T-cell (primary cell): ENCODE data around the gene NAT8L. TPM values are rescaled to one million over a fixed set of nuclear protein-coding genes. Genes with fewer than 3 reads are reported as not detected.

Experiments
- ATAC-seq, 4 experiments: fragments of 200-7000 bp in 3 of 4; fragments of 150-1000 bp in 1 of 4; cut with Tn5 transposase; replicated peaks in 1 of 4; 1 replicate in 3 of 4; 2 replicates in 1 of 4; pipeline ENCODE4 v1.10.0; 2021; ENCODE audit warnings: moderate library complexity in 3 of 4, mild to moderate bottlenecking in 2 of 4, moderate number of reproducible peaks in 1 of 4
- CTCF ChIA-PET, 2 donors: fragments of 300-600 bp; sonication (Branson Sonifier 250); formaldehyde crosslinking; loops; one replicate each; lab custom pipeline; 2022; ENCODE audit warnings: antibody characterized with exemption in 2 of 2; lab: Charles Lee
- POLR2A ChIA-PET, 2 donors: fragments of 300-600 bp; sonication (Branson Sonifier 250); formaldehyde crosslinking; loops; one replicate each; lab custom pipeline; 2022; ENCODE audit warnings: antibody characterized with exemption in 2 of 2; lab: Charles Lee
- DNase-seq, 35 experiments: peaks; one replicate each; pipeline versions ENCODE4 v3.0.0 to v3.0.0-alpha.2; 2013 to 2023
- H3K27ac ChIP-seq: one replicate; pipeline ENCODE4 v1.5.1; 2013; ENCODE audit warnings: low read length
- H3K27me3 ChIP-seq, 2 experiments: replicated peaks in 1 of 2; 1 replicate in 1 of 2; 2 replicates in 1 of 2; pipeline versions ENCODE4 v1.6.1 to v1.7.0; 2013; ENCODE audit warnings: low read length in 1 of 2, mixed read lengths in 1 of 2; ENCODE audit not compliant: control insufficient read depth in 2 of 2, insufficient read depth in 2 of 2; ENCODE audit errors: extremely low read depth in 1 of 2
- H3K36me3 ChIP-seq, 2 donors: 1 replicate in 1 of 2; 2 replicates in 1 of 2; pipeline versions ENCODE4 v1.6.1 to v1.7.0; 2013; ENCODE audit warnings: low read length in 1 of 2; ENCODE audit not compliant: control insufficient read depth in 2 of 2, insufficient read depth in 1 of 2; ENCODE audit errors: extremely low read depth in 1 of 2
- H3K4me1 ChIP-seq, 2 experiments: 1 replicate in 1 of 2; 2 replicates in 1 of 2; pipeline versions ENCODE4 v1.6.1 to v1.7.0; 2013; ENCODE audit warnings: low read length in 2 of 2, mixed read lengths in 1 of 2; ENCODE audit not compliant: insufficient read depth in 2 of 2, control insufficient read depth in 1 of 2; ENCODE audit errors: extremely low read depth in 1 of 2
- H3K4me3 ChIP-seq, 2 donors: 1 replicate in 1 of 2; 2 replicates in 1 of 2; pipeline versions ENCODE4 v1.5.1 to v1.7.0; 2013; ENCODE audit warnings: mild to moderate bottlenecking in 2 of 2, low read length in 1 of 2, moderate library complexity in 1 of 2; ENCODE audit not compliant: control insufficient read depth in 1 of 2; ENCODE audit errors: extremely low read depth in 1 of 2
- H3K9me3 ChIP-seq: 2 replicates; pipeline ENCODE4 v1.7.0; 2013
- H3K27ac Mint-ChIP-seq, 2 donors: one replicate each; pipeline ENCODE4 v1.8.0; 2020 to 2021; ENCODE audit warnings: mild to moderate bottlenecking in 2 of 2, mixed read lengths in 2 of 2
- H3K27me3 Mint-ChIP-seq, 2 donors: one replicate each; pipeline ENCODE4 v1.8.0; 2021 to 2022; ENCODE audit warnings: mixed read lengths in 2 of 2
- H3K36me3 Mint-ChIP-seq: one replicate; pipeline ENCODE4 v1.8.0; 2021; ENCODE audit warnings: mixed read lengths
- H3K4me1 Mint-ChIP-seq, 3 donors: one replicate each; pipeline ENCODE4 v1.8.0; 2020 to 2022; ENCODE audit warnings: mixed read lengths in 3 of 3, mild to moderate bottlenecking in 1 of 3
- H3K4me3 Mint-ChIP-seq, 3 donors: one replicate each; pipeline ENCODE4 v1.8.0; 2020 to 2022; ENCODE audit warnings: mild to moderate bottlenecking in 3 of 3, mixed read lengths in 3 of 3, moderate library complexity in 3 of 3
- H3K9me3 Mint-ChIP-seq, 3 donors: one replicate each; pipeline ENCODE4 v1.8.0; 2020 to 2022; ENCODE audit warnings: mixed read lengths in 3 of 3
- WGBS: methylation state at CpG from one replicate; pipeline ENCODE4 v1.1.5; 2013; ENCODE audit warnings: missing lambda C conversion rate; ENCODE audit not compliant: insufficient coverage; 5-methylcytosine and 5-hydroxymethylcytosine counted together
- total RNA-seq, 35 experiments: library from RNA in 6 of 35; stranded (reverse) in 6 of 35; fragments of 120-200 nt in 1 of 35; gene quantifications; one replicate each; pipeline versions ENCODE4 v1.2.1 to v1.2.4 and lab custom pipeline; 2013 to 2026

NAT8L gene
- total RNA-seq, 5 donors from 2014 or later (not counting 1 experiment from before 2014, with no cell fraction given) = 0.06 to 0.35 (median 0.11) TPM; not detected in 1

DNA sequence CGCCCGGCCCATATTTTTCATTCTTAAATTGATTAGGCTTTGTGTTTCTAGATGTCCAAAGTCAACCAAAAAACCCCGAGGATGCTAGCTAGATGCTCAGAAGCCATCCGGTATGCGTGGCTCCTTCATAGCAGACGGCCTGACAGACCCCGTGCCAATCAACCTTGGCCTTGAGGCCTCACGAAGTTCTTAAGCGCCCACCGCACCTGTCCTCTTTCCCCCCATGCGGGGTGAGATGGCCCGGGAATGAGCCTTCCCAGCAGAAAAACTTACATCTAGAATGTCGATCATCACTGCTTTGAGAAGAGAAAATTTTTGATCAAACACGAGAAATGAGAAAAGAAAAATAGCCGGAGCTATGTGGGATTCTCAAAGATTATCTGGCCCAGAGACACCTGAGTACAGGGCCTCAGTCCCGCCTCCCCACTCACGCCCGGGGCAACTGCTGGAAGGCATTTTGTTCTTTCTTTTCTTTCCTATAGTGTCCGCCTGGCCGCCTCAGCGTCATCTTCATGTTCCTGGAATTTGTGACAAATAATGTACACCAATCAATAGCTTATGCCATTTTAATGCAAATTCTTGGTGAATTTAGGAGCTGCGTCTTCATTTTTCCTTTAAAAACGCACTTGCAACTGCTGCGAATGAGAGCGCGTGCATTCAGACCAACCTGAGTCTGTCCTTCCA lies 1.6 kb upstream of the NAT8L start:
- POLR2A ChIA-PET = no interaction called here

DNA sequence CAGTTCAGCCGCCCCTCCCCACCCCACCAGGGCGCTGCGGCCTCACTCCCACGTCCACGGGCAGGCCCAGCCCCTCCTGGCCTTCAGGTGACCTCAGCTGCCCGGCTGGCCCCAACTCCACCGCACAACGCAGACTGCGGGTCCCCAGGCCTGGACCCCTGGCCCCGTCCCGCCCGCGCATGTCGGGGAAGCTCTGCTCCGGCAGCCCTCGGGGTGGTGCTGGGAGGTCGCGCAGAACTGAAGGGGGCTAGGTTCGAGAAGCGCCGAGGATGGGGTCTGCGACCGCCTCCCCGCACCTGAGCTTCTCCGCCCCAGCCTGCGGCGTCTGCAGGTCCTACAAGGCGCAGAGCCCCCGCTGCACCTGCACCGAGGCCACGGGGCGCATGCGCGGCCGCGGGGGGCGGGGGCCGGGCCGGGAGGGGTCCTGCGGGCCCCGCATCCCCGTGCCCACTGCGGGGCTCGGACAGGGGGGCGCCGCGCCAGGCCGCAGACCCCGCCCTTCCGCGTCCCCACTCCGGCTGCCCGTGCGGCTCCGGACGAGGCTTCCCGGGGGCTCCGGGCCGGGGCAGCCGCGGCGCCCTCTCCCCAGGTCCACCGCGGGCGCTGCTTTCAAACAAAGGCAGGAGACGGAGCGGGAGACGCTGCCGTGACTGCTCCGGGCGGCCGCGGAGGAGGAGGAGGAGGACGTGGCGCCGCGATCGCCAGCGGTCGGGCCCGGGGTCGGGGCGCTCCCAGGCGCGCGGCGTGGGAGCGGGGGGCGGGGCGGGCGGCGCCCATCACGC lies 672 bp upstream of the NAT8L start:
- WGBS = 3% methylated on average over 82 of the region's 93 CpGs
- peaks cover 0 to 7% (median 2%) of the 10 kb centered on the region in 3 donors for H3K4me1 Mint-ChIP-seq

More for the DNA sequence above, 1.6 kb upstream of the NAT8L start:
- no peaks in the 10 kb centered on the region for H3K9me3 Mint-ChIP-seq
- no peak overlapping the region for H3K27ac Mint-ChIP-seq
- H3K27me3 Mint-ChIP-seq = peaks cover 28 to 51% of the 10 kb centered on the region in 2 donors
- H3K36me3 ChIP-seq = no peaks in the 10 kb centered on the region
- H3K36me3 Mint-ChIP-seq = no peaks in the 10 kb centered on the region
- H3K27me3 ChIP-seq = peaks cover 11 to 58% of the 10 kb centered on the region in 2 experiments
- no peak overlapping the region for H3K4me3 ChIP-seq
- DNase-seq = no peak
- peak overlapping the region; percentile 61 to 74 (median 64) for H3K4me3 Mint-ChIP-seq
- 71% methylated on average over 21 of the region's 26 CpGs for WGBS
- CTCF ChIA-PET = no interaction called here
- no peaks in the 10 kb centered on the region for H3K9me3 ChIP-seq
- H3K4me1 ChIP-seq = peaks cover 0 to 9% of the 10 kb centered on the region in 2 experiments
- H3K27ac ChIP-seq = no peak overlapping the region
- H3K4me1 Mint-ChIP-seq = peaks cover 0 to 7% (median 2%) of the 10 kb centered on the region in 3 donors
- ATAC-seq = no peak

DNA sequence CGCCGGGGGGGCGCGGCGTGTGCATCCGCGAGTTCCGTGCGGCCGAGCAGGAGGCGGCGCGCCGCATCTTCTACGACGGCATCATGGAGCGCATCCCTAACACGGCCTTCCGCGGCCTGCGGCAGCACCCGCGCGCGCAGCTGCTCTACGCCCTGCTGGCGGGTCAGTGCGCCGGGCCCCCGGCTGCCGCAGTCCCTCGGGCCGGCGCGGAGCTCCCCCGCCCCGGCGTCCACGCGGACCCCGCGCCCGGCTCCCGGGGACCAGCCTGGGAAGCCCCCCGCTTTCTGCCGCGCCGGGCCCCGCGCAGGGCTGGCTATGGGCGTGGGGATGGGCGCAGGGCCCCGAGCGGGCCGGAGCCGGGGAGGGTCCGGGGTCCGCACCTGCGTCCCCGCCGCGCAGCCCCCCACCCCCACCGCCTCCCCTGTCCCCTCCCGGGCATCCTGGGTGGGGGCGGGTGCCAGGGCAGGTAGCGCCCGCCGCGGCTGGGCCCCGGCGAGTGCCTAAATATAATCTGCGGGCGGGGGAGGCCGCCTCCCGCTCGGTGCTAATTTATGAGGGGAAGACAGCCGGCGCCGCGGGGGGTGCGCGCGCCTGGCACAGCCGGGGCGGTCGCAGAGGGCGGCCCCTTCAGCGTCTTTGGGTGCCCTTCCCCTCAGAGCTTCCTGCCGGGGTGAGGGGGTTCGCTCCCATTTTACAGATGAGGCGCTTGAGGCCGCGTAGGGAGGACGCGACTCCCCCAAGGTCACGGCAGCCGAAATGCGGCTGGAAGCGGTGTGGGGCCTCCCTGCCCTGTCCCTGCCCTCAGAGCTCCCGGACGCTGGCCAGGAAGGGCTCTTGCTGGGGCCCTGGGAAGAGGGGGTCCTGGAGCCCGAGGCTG lies 837 bp downstream of the NAT8L start:
- H3K4me1 Mint-ChIP-seq = peaks cover 0 to 7% (median 2%) of the 10 kb centered on the region in 3 donors
- H3K27me3 Mint-ChIP-seq = peaks cover 23 to 39% of the 10 kb centered on the region in 2 donors
- H3K36me3 Mint-ChIP-seq = no peaks in the 10 kb centered on the region
- H3K4me3 Mint-ChIP-seq = peak overlapping the region in 2 of 3 donors; percentile 17 to 37
- no peak overlapping the region for H3K27ac Mint-ChIP-seq
- 3% methylated on average over 74 of the region's 102 CpGs for WGBS
- DNase-seq (peak in 1 of 35 experiments; percentile 25), ATAC-seq (peak; percentile 25 to 60 (median 44))
- Histone ChIP-seq H3K4me1 (peaks cover 0 to 9% of the 10 kb centered on the region in 2 experiments), H3K36me3 (no peaks in the 10 kb centered on the region), H3K27me3 (peaks cover 9 to 66% of the 10 kb centered on the region in 2 experiments), H3K9me3 (no peaks in the 10 kb centered on the region), H3K4me3 (peak overlapping the region in 1 of 2 donors; percentile 15), H3K27ac (no peak overlapping the region)
- ChIA-PET CTCF (no interaction called here), POLR2A (interaction anchor here in 1 of 2 donors (0.6 kb wide), 1 partner anchor 42 kb away, joined by 6 read pairs; no protein-coding TSS in a partner anchor)
- no peaks in the 10 kb centered on the region for H3K9me3 Mint-ChIP-seq

More for the DNA sequence above, 672 bp upstream of the NAT8L start:
- CTCF ChIA-PET = no interaction called here
- Histone ChIP-seq H3K36me3 (no peaks in the 10 kb centered on the region), H3K4me1 (peaks cover 0 to 9% of the 10 kb centered on the region in 2 experiments), H3K4me3 (peak overlapping the region in 1 of 2 donors; percentile 15), H3K27ac (no peak overlapping the region), H3K9me3 (no peaks in the 10 kb centered on the region), H3K27me3 (peaks cover 11 to 67% of the 10 kb centered on the region in 2 experiments)
- no peaks in the 10 kb centered on the region for H3K9me3 Mint-ChIP-seq
- POLR2A ChIA-PET = no interaction called here
- ATAC-seq (peak; percentile 21 to 56 (median 32)), DNase-seq (peak in 2 of 35 experiments; percentile 16 to 22)
- no peaks in the 10 kb centered on the region for H3K36me3 Mint-ChIP-seq
- no peak overlapping the region for H3K27ac Mint-ChIP-seq
- H3K4me3 Mint-ChIP-seq = peak overlapping the region in 2 of 3 donors; percentile 28 to 61
- peaks cover 27 to 46% of the 10 kb centered on the region in 2 donors for H3K27me3 Mint-ChIP-seq

DNA sequence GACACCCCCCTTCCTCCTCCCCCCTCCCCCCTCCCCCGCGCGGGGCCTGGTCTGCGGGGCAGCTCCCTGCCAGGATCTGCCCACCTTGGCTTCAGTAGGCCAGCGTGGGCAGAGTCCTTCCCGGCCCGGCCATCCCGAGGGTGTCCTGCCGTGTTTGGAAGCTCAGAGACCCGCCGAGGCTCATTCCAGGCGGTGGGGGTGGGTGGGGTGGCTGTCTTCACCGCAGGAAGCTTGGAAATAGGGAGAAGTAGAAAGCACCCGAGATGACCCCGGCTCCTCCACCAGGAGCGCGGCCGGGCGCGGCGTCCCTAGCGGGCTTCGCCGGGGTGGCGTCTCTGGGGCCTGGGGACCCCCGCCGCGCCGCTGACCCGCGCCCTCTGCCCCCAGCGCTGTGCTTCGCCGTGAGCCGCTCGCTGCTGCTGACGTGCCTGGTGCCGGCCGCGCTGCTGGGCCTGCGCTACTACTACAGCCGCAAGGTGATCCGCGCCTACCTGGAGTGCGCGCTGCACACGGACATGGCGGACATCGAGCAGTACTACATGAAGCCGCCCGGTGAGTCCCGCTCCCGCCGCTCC lies 1.6 kb downstream of the NAT8L start:
- peaks cover 0 to 7% (median 2%) of the 10 kb centered on the region in 3 donors for H3K4me1 Mint-ChIP-seq

DNA sequence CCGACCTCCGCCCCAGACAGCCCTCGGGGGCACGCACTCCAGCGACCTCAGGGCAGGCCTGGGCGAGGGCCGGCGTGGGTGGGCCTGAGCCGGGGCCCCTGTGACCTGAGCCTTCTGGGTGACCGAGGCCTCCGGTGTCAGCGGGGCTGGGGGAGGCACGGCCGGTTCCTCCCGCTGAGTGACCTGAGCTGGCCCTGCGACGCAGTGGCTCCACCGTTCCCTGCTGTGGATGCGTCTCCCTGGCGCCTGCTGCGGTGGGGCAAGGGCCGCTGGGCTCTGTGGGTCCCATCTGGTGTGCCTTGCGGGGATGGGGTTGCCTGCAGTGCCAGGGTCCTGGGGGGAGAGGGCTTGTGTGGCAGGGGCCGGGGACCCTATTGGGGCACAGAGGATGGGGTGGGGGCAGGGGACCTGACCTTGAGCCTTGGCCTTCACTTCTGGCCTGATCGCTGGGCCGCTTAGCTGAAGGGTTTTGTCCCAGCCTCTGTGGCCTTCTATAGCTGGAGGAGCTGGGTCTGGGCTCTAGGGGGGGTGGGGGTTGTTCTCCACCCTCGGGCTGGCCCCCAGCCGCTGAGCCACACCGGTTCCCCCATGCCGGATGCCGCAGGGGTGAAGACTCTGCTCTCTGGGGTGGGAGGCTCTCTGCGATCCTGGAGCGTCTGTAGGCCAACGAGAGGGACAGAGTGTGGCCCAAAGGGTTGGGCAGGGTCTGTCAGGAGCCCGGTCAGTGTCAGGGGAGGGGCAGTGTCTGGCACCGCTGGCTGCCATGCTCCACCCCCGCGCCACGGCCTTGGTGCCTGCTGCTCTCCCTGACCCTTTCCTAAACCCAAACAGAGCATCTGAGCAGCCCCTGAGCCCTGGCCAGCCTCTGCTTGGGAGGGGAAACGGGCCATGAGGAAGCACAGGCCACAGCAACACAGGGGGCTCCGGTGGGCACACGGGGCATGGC lies 2.3 kb downstream of the NAT8L start:
- H3K9me3 Mint-ChIP-seq = no peaks in the 10 kb centered on the region
- Histone ChIP-seq H3K4me3 (no peak overlapping the region), H3K27me3 (peaks cover 5 to 55% of the 10 kb centered on the region in 2 experiments), H3K36me3 (no peaks in the 10 kb centered on the region), H3K27ac (no peak overlapping the region), H3K4me1 (peaks cover 0 to 9% of the 10 kb centered on the region in 2 experiments), H3K9me3 (no peaks in the 10 kb centered on the region)
- no peak overlapping the region for H3K4me3 Mint-ChIP-seq
- ChIA-PET POLR2A (no interaction called here), CTCF (no interaction called here)
- H3K4me1 Mint-ChIP-seq = peaks cover 0 to 7% (median 2%) of the 10 kb centered on the region in 3 donors
- no peaks in the 10 kb centered on the region for H3K36me3 Mint-ChIP-seq
- no peak overlapping the region for H3K27ac Mint-ChIP-seq
- no peak for ATAC-seq
- H3K27me3 Mint-ChIP-seq = peaks cover 12 to 28% of the 10 kb centered on the region in 2 donors
- WGBS = 83% methylated on average over 29 of the region's 42 CpGs
- no peak for DNase-seq

More for the DNA sequence above, 1.6 kb downstream of the NAT8L start:
- H3K36me3 Mint-ChIP-seq = no peaks in the 10 kb centered on the region
- CTCF ChIA-PET = no interaction called here
- peaks cover 0 to 9% of the 10 kb centered on the region in 2 experiments for H3K4me1 ChIP-seq
- H3K4me3 Mint-ChIP-seq = peak overlapping the region in 1 of 3 donors; percentile 22
- ATAC-seq (no peak), DNase-seq (no peak)
- H3K27me3 Mint-ChIP-seq = peaks cover 18 to 33% of the 10 kb centered on the region in 2 donors
- H3K9me3 ChIP-seq = no peaks in the 10 kb centered on the region
- no peaks in the 10 kb centered on the region for H3K36me3 ChIP-seq
- H3K27ac Mint-ChIP-seq = no peak overlapping the region
- WGBS = 60% methylated on average over 41 of the region's 54 CpGs
- no peak overlapping the region for H3K4me3 ChIP-seq
- peaks cover 9 to 60% of the 10 kb centered on the region in 2 experiments for H3K27me3 ChIP-seq
- no peak overlapping the region for H3K27ac ChIP-seq
- POLR2A ChIA-PET = no interaction called here
- no peaks in the 10 kb centered on the region for H3K9me3 Mint-ChIP-seq
